SIG-M5 treated with dmso at 0.1 percent for 504 hours (cell line): ENCODE data around the gene RAB3C.
"Not testable (repeated sequence)": the region's sequence is repeated elsewhere in the genome, so short reads cannot be mapped to it uniquely, and the experiment has no call there.

Source experiments
- DNase-seq: peaks from one replicate; lab custom pipeline; 2025; ENCODE audit not compliant: unreplicated experiment; lab: John Stamatoyannopoulos, UW

Gene RAB3C

GRCh38 chr5:58674070-58674469, 91.2 kb downstream of the RAB3C start:
- DNase-seq, result no peak

GRCh38 chr5:58674711-58675110, 91.8 kb downstream of the RAB3C start:
- DNase-seq, result no peak

GRCh38 chr5:58675341-58675740, 92.5 kb downstream of the RAB3C start:
- no peak for DNase-seq

- no peak for DNase-seq
Observed at GRCh38 chr5:58677650-58678049, 94.8 kb downstream of the RAB3C start.

- no peak for DNase-seq
Observed at GRCh38 chr5:58680503-58680902, 97.6 kb downstream of the RAB3C start.

- no peak for DNase-seq
Observed at GRCh38 chr5:58681943-58682342, 99.1 kb downstream of the RAB3C start.

- no peak for DNase-seq
Observed at GRCh38 chr5:58683567-58683966, 100.7 kb downstream of the RAB3C start.

GRCh38 chr5:58687079-58687478, 104.2 kb downstream of the RAB3C start:
- no peak for DNase-seq

GRCh38 chr5:58687595-58687994, 104.7 kb downstream of the RAB3C start:
- DNase-seq, result no peak

GRCh38 chr5:58699088-58699761, 116.3 kb downstream of the RAB3C start:
- not testable (repeated sequence) for DNase-seq

GRCh38 chr5:58699762-58700118, 116.9 kb downstream of the RAB3C start:
- DNase-seq, result no peak

GRCh38 chr5:58703925-58704555, 121.2 kb downstream of the RAB3C start:
- DNase-seq, result no peak

GRCh38 chr5:58706736-58707135, 123.9 kb downstream of the RAB3C start:
- DNase-seq, result no peak

GRCh38 chr5:58708456-58708855, 125.6 kb downstream of the RAB3C start:
- no peak for DNase-seq

GRCh38 chr5:58710425-58710824, 127.5 kb downstream of the RAB3C start:
- not testable (repeated sequence) for DNase-seq

GRCh38 chr5:58710871-58711270, 128.0 kb downstream of the RAB3C start:
- no peak for DNase-seq

- DNase-seq, result no peak
Observed at GRCh38 chr5:58711965-58712364, 129.1 kb downstream of the RAB3C start.

- DNase-seq, result no peak
Observed at GRCh38 chr5:58714046-58714445, 131.2 kb downstream of the RAB3C start.

GRCh38 chr5:58715997-58716656, 133.3 kb downstream of the RAB3C start:
- no peak for DNase-seq

- no peak for DNase-seq
Observed at GRCh38 chr5:58716713-58717112, 133.8 kb downstream of the RAB3C start.

GRCh38 chr5:58717303-58718007, 134.6 kb downstream of the RAB3C start:
- DNase-seq, result no peak
